Hepatocyte (in vitro differentiated cells): Measurements from ENCODE around the gene PIEZO1. TPM values are rescaled to one million over a fixed set of nuclear protein-coding genes. Genes with fewer than 3 reads are reported as not detected.
A peak's percentile ranks its signal among the peaks of the same experiment; 100 is the strongest.

ENCODE experiments used
- DNase-seq: peaks from one replicate; pipeline ENCODE4 v3.0.0-alpha.2; 2016; ENCODE audit warnings: low spot score
- H2AFZ ChIP-seq: fragments of 200-600 bp; sonication (generic); 2 replicates; pipeline ENCODE4 v1.6.0; 2016; ENCODE audit warnings: antibody characterized with exemption, mild to moderate bottlenecking
- H3K27ac ChIP-seq: fragments of 200-600 bp; sonication (generic); 2 replicates; pipeline ENCODE4 v1.5.1; 2016; ENCODE audit warnings: mild to moderate bottlenecking
- H3K27me3 ChIP-seq: fragments of 200-600 bp; sonication (generic); 2 replicates; pipeline ENCODE4 v1.6.1; 2016
- H3K36me3 ChIP-seq: fragments of 200-600 bp; sonication (generic); replicated peaks from 2 replicates; pipeline ENCODE4 v1.5.1; 2016; ENCODE audit warnings: low read depth; ENCODE audit not compliant: insufficient read depth
- H3K4me1 ChIP-seq: fragments of 200-600 bp; sonication (generic); 2 replicates; pipeline ENCODE4 v1.5.1; 2016; ENCODE audit warnings: mild to moderate bottlenecking, moderate library complexity; ENCODE audit not compliant: insufficient read depth
- H3K4me2 ChIP-seq: fragments of 200-600 bp; sonication (generic); 2 replicates; pipeline ENCODE4 v1.6.0; 2016
- H3K4me3 ChIP-seq: fragments of 200-600 bp; sonication (generic); 2 replicates; pipeline ENCODE4 v1.5.1; 2016; ENCODE audit warnings: mild to moderate bottlenecking
- H3K79me2 ChIP-seq: fragments of 200-600 bp; sonication (generic); 2 replicates; pipeline ENCODE4 v1.6.0; 2017; ENCODE audit warnings: mild to moderate bottlenecking
- H3K9me2 ChIP-seq: fragments of 200-600 bp; sonication (generic); replicated peaks from 2 replicates; pipeline ENCODE4 v1.6.0; 2017; ENCODE audit warnings: mild to moderate bottlenecking; ENCODE audit not compliant: insufficient read depth
- H3K9me3 ChIP-seq: fragments of 200-600 bp; sonication (generic); 2 replicates; pipeline ENCODE4 v1.5.1; 2016; ENCODE audit warnings: low read depth, mild to moderate bottlenecking
- H4K20me1 ChIP-seq: fragments of 200-600 bp; sonication (generic); 2 replicates; pipeline ENCODE4 v1.6.0; 2016; ENCODE audit warnings: mild to moderate bottlenecking; ENCODE audit not compliant: insufficient read depth, poor library complexity, severe bottlenecking
- EZH2 ChIP-seq: fragments of 200-600 bp; sonication (generic); IDR thresholded peaks from 2 replicates; pipeline ENCODE4 v1.6.1; 2016; ENCODE audit warnings: antibody characterized with exemption, mild to moderate bottlenecking, borderline replicate concordance
- EZH2phosphoT487 ChIP-seq: fragments of 200-600 bp; sonication (generic); IDR thresholded peaks from one replicate; pipeline ENCODE4 v1.6.1; 2018; ENCODE audit warnings: antibody characterized with exemption, mild to moderate bottlenecking, low read depth, moderate library complexity; ENCODE audit not compliant: unreplicated experiment, severe bottlenecking
- WGBS: methylation state at CpG from one replicate; pipeline ENCODE4 v1.1.6; 2016; ENCODE audit warnings: low lambda C conversion rate; ENCODE audit errors: missing lambda C conversion rate; 5-methylcytosine and 5-hydroxymethylcytosine counted together
- polyA plus RNA-seq: library from polyadenylated mRNA; unstranded; fragments of >200 nt; fragmentation: Nextera tagmentation; extraction: Ambion mirVana; gene quantifications from 2 replicates; pipeline ENCODE4 v1.2.1, GENCODE V29; 2016
- total RNA-seq: library from RNA; depleted of rRNA; stranded (reverse); fragments of >200 nt; gene quantifications from 2 replicates; pipeline ENCODE4 v1.2.3, GENCODE V29; 2014
- TF ChIP-seq, protein P1 (sequence below): fragments of 200-600 bp; sonication (generic); IDR thresholded peaks from 2 replicates; pipeline ENCODE4 v1.5.1; 2016; ENCODE audit warnings: antibody characterized with exemption, mild to moderate bottlenecking; ENCODE audit not compliant: poor library complexity

Gene PIEZO1
- total and polyA plus RNA-seq, 2 experiments from 2014 or later, result 70.6 to 77.0 TPM

- Histone ChIP-seq H3K4me2 (peak overlapping the region; percentile 45), H3K9me3 (no peaks in the 10 kb centered on the region), H3K27ac (peak overlapping the region; percentile 1), H4K20me1 (peaks cover 15% of the 10 kb centered on the region), H3K79me2 (peaks cover 77% of the 10 kb centered on the region), H3K4me3 (no peak overlapping the region), H2AFZ (no peak overlapping the region), H3K36me3 (no peaks in the 10 kb centered on the region), H3K4me1 (peaks cover 45% of the 10 kb centered on the region), H3K27me3 (no peaks in the 10 kb centered on the region), H3K9me2 (no peaks in the 10 kb centered on the region)
- TF ChIP-seq EZH2, result no peak
- TF ChIP-seq, protein P1, sequence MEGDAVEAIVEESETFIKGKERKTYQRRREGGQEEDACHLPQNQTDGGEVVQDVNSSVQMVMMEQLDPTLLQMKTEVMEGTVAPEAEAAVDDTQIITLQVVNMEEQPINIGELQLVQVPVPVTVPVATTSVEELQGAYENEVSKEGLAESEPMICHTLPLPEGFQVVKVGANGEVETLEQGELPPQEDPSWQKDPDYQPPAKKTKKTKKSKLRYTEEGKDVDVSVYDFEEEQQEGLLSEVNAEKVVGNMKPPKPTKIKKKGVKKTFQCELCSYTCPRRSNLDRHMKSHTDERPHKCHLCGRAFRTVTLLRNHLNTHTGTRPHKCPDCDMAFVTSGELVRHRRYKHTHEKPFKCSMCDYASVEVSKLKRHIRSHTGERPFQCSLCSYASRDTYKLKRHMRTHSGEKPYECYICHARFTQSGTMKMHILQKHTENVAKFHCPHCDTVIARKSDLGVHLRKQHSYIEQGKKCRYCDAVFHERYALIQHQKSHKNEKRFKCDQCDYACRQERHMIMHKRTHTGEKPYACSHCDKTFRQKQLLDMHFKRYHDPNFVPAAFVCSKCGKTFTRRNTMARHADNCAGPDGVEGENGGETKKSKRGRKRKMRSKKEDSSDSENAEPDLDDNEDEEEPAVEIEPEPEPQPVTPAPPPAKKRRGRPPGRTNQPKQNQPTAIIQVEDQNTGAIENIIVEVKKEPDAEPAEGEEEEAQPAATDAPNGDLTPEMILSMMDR, result no peak
- no peak for TF ChIP-seq EZH2phosphoT487
- 80% methylated on average over 13 of the region's 13 CpGs for WGBS
- no peak for DNase-seq
These were observed 4.6 kb downstream of the PIEZO1 start for GRCh38 chr16:88780142-88781062.

GRCh38 chr16:88779406-88780141 lies 5.4 kb downstream of the PIEZO1 start:
- H3K9me3 ChIP-seq, result no peaks in the 10 kb centered on the region
- peak overlapping the region; percentile 45 for H3K4me2 ChIP-seq
- 74% methylated on average over 28 of the region's 34 CpGs for WGBS
- peaks cover 83% of the 10 kb centered on the region for H3K79me2 ChIP-seq
- no peak overlapping the region for H2AFZ ChIP-seq
- no peaks in the 10 kb centered on the region for H3K36me3 ChIP-seq
- H3K9me2 ChIP-seq, result no peaks in the 10 kb centered on the region
- peak overlapping the region; percentile 1 for H3K27ac ChIP-seq
- H3K27me3 ChIP-seq, result no peaks in the 10 kb centered on the region
- no peak overlapping the region for H3K4me3 ChIP-seq
- DNase-seq, result no peak
- H4K20me1 ChIP-seq, result peaks cover 15% of the 10 kb centered on the region
- H3K4me1 ChIP-seq, result peaks cover 45% of the 10 kb centered on the region
- TF ChIP-seq EZH2phosphoT487, result no peak
- TF ChIP-seq, protein P1, result no peak
- TF ChIP-seq EZH2, result no peak

DNA sequence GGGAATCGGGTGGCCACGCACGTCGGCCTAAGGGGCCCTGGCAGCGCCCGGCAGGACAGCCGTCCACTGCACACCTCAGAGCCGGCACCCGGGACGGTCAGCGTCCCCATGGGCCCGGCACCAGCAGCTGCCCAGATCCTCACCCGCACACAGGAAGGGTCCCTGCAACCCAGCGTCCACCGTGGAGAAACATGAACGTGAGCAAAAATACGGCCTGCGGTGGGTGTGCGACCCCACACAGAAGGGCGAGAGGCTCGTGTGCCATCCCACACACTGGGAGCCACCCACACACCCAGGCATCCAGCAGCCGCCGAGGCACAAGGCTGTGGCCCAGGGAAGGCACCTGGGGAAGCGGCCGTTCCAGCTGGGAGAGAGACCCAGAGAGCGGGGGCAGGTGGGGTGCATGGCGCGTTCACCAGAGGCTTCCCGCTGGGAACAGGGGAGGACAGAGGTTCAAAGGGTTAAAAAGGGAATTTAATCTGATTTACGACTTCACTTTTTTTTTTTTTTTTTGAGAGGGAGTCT lies 6.4 kb downstream of the PIEZO1 start:
- H3K79me2 ChIP-seq, result peaks cover 81% of the 10 kb centered on the region
- no peaks in the 10 kb centered on the region for H3K9me2 ChIP-seq
- H4K20me1 ChIP-seq, result peaks cover 14% of the 10 kb centered on the region
- H3K27me3 ChIP-seq, result no peaks in the 10 kb centered on the region
- no peak overlapping the region for H3K4me3 ChIP-seq
- TF ChIP-seq EZH2phosphoT487 (no peak), EZH2 (no peak)
- TF ChIP-seq, protein P1, result no peak
- DNase-seq, result no peak
- no peak overlapping the region for H3K27ac ChIP-seq
- H3K9me3 ChIP-seq, result no peaks in the 10 kb centered on the region
- no peak overlapping the region for H3K4me2 ChIP-seq
- no peaks in the 10 kb centered on the region for H3K36me3 ChIP-seq
- H3K4me1 ChIP-seq, result peaks cover 49% of the 10 kb centered on the region
- H2AFZ ChIP-seq, result no peak overlapping the region
- 92% methylated on average over 30 of the region's 30 CpGs for WGBS
